HG02759 (cell line): Measurements from ENCODE around the gene MKLN1.
"Not testable (repeated sequence)": the region's sequence is repeated elsewhere in the genome, so short reads cannot be mapped to it uniquely, and the experiment has no call there.

Experiments used
- ATAC-seq: cut with Tn5 transposase; IDR thresholded peaks from one replicate; pipeline ENCODE4 v1.9.1; 2021; ENCODE audit warnings: mild to moderate bottlenecking, moderate library complexity; ENCODE audit not compliant: unreplicated experiment

Gene MKLN1

GRCh38 chr7:131497454-131497853 is 169.8 kb downstream of the MKLN1 start:
- no peak for ATAC-seq

GRCh38 chr7:131498237-131498885 is 170.7 kb downstream of the MKLN1 start:
- ATAC-seq, result no peak

- ATAC-seq, result no peak
Observed at GRCh38 chr7:131499801-131500200, 172.1 kb downstream of the MKLN1 start.

GRCh38 chr7:131500357-131500756 is 172.7 kb downstream of the MKLN1 start:
- ATAC-seq, result no peak

- peak; percentile 87 for ATAC-seq
Observed at GRCh38 chr7:131501422-131501821, 173.7 kb downstream of the MKLN1 start.

GRCh38 chr7:131501930-131502685 is 174.4 kb downstream of the MKLN1 start:
- no peak for ATAC-seq

- no peak for ATAC-seq
Observed at GRCh38 chr7:131502810-131503508, 175.3 kb downstream of the MKLN1 start.

- no peak for ATAC-seq
Observed at GRCh38 chr7:131503639-131504038, 176.0 kb downstream of the MKLN1 start.

- ATAC-seq, result no peak
Observed at GRCh38 chr7:131504157-131504899, 176.7 kb downstream of the MKLN1 start.

GRCh38 chr7:131505037-131505620 is 177.5 kb downstream of the MKLN1 start:
- ATAC-seq, result not testable (repeated sequence)

- ATAC-seq, result no peak
Observed at GRCh38 chr7:131505636-131506557, 178.2 kb downstream of the MKLN1 start.

GRCh38 chr7:131506597-131506996 is 178.9 kb downstream of the MKLN1 start:
- ATAC-seq, result no peak

GRCh38 chr7:131507592-131508331 is 180.1 kb downstream of the MKLN1 start:
- peak; percentile 87 for ATAC-seq

- ATAC-seq, result no peak
Observed at GRCh38 chr7:131508754-131509486, 181.2 kb downstream of the MKLN1 start.

GRCh38 chr7:131509781-131510180 is 182.1 kb downstream of the MKLN1 start:
- ATAC-seq, result no peak

- no peak for ATAC-seq
Observed at GRCh38 chr7:131511071-131511470, 183.4 kb downstream of the MKLN1 start.

- no peak for ATAC-seq
Observed at GRCh38 chr7:131511774-131512535, 184.3 kb downstream of the MKLN1 start.
